Stomach (tissue), 4 donors: ENCODE data around the gene ANKRD44.

Experiments used
- CTCF ChIP-seq, 7 experiments: fragments of 450-650 bp in 4 of 7; fragments of 200-600 bp in 3 of 7; sonication (generic) in 3 of 7; IDR thresholded peaks; one replicate each; pipeline ENCODE4 v1.5.1; 2016 to 2019; ENCODE audit warnings: antibody characterized with exemption in 7 of 7, control low read depth in 2 of 7, mild to moderate bottlenecking in 1 of 7
- EP300 ChIP-seq: sonication (generic); formaldehyde crosslinking; IDR thresholded peaks from one replicate; pipeline ENCODE4 v1.6.1; 2017; ENCODE audit warnings: antibody characterized with exemption
- POLR2A ChIP-seq, 4 donors: fragments of 450-650 bp; IDR thresholded peaks; one replicate each; pipeline ENCODE4 v1.6.1; 2016; ENCODE audit warnings: antibody characterized with exemption in 4 of 4, control low read depth in 2 of 4, mild to moderate bottlenecking in 1 of 4, moderate library complexity in 1 of 4

DNA sequence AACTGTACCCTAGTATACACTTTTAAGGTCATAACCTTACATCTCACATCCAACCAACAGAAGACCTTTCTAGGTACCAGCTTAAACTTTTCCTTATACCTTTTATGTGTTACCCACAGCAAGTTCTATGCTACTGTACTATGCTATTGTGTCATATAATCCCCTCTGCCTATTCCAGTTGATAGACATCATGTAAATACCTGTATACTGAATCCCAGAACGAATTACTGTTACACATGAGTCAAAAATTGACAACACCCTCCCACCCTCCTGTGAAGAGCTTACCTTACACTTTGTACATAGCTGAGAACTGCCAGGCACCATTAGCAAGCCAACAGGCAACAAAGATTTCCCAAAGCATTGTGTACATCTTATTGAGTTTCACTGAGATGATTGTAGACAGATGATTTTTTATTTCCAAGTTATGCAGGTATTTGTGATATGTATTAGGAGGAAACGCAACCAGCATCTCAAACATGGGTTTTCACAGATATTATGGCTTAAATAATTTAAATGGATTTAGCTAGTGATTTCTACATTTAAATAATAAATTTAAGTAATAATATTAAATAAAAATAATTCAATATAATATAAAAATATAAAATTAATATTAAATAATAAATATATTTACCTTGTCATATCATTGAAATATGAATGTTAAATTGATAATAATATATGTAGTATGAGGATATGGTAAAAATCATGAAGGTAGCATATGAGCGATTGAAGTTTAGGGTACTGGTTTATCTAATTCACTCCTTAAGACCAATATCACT is 43.0 kb upstream of the ANKRD44 start:
- TF ChIP-seq CTCF (IDR thresholded peaks at IDR 0.05): no peak
- no peak for TF ChIP-seq EP300
- TF ChIP-seq POLR2A (IDR thresholded peaks at IDR 0.05): no peak
